HG03175 (cell line): Measurements from ENCODE around the gene SPAG6.
"Not testable (repeated sequence)": the region's sequence is repeated elsewhere in the genome, so short reads cannot be mapped to it uniquely, and the experiment has no call there.

Experiments used
- ATAC-seq: cut with Tn5 transposase; IDR thresholded peaks from one replicate; pipeline ENCODE4 v1.9.1; 2021; ENCODE audit warnings: mild to moderate bottlenecking, moderate library complexity; ENCODE audit not compliant: unreplicated experiment

Gene SPAG6

GRCh38 chr10:22345301-22346095 lies at the start of gene SPAG6:
Gene SPAG6, plus strand, starts transcription at chr10:22345496. Its CDS starts 116 bp downstream, at chr10:22345612.
- no peak for ATAC-seq

- no peak for ATAC-seq
Measured at GRCh38 chr10:22301193-22301592, 44.1 kb upstream of the SPAG6 start.

- no peak for ATAC-seq
Measured at GRCh38 chr10:22303461-22303860, 41.8 kb upstream of the SPAG6 start.

GRCh38 chr10:22305721-22306120 lies 39.6 kb upstream of the SPAG6 start:
- no peak for ATAC-seq

- ATAC-seq, result peak; percentile 93
Measured at GRCh38 chr10:22308390-22308789, 36.9 kb upstream of the SPAG6 start.

GRCh38 chr10:22309180-22310000 lies 35.9 kb upstream of the SPAG6 start:
- ATAC-seq, result no peak

- not testable (repeated sequence) for ATAC-seq
Measured at GRCh38 chr10:22310012-22310411, 35.3 kb upstream of the SPAG6 start.

- no peak for ATAC-seq
Measured at GRCh38 chr10:22310928-22311327, 34.4 kb upstream of the SPAG6 start.

- no peak for ATAC-seq
Measured at GRCh38 chr10:22314852-22315251, 30.4 kb upstream of the SPAG6 start.

GRCh38 chr10:22315455-22316285 lies 29.6 kb upstream of the SPAG6 start:
- ATAC-seq, result peak; percentile 31

GRCh38 chr10:22316286-22317075 lies 28.8 kb upstream of the SPAG6 start, which contains the start of gene COMMD3:
Gene COMMD3, plus strand, starts transcription at chr10:22316388. Its CDS starts 30 bp downstream, at chr10:22316418.
- ATAC-seq, result peak; percentile 65

- ATAC-seq, result peak; percentile 31
Measured at GRCh38 chr10:22317076-22317370, 28.3 kb upstream of the SPAG6 start.

GRCh38 chr10:22317771-22318565 lies 27.3 kb upstream of the SPAG6 start:
- no peak for ATAC-seq

- no peak for ATAC-seq
Measured at GRCh38 chr10:22318772-22319171, 26.5 kb upstream of the SPAG6 start.

GRCh38 chr10:22319547-22319979 lies 25.7 kb upstream of the SPAG6 start:
- no peak for ATAC-seq

- no peak for ATAC-seq
Measured at GRCh38 chr10:22319980-22320558, 25.2 kb upstream of the SPAG6 start.

- no peak for ATAC-seq
Measured at GRCh38 chr10:22320591-22321155, 24.6 kb upstream of the SPAG6 start, which contains the start of gene BMI1. Gene BMI1, plus strand, starts transcription at chr10:22321099. Its CDS starts 5,351 bp downstream, at chr10:22326450.

GRCh38 chr10:22321156-22321923 lies 24.0 kb upstream of the SPAG6 start:
- ATAC-seq, result peak; percentile 23
